Measurements from ENCODE around the gene LONRF2.
"Not testable (repeated sequence)": the region's sequence is repeated elsewhere in the genome, so short reads cannot be mapped to it uniquely, and the experiment has no call there.

LONRF2 gene
- long read RNA-seq, result 0 reads

- no peak within 1 kb of the TSS for H3K27ac ChIP-seq (replicated peaks)
- peaks cover 35% of the 10 kb centered on the region for H3K27me3 ChIP-seq (ENCODE audit: insufficient read depth, poor library complexity, severe bottlenecking)
These were observed at the start of gene LONRF2 for GRCh38 chr2:100321866-100322820. Gene LONRF2 (minus strand): TSS chr2:100322501. CDS start chr2:100322093, 408 bp downstream.

GRCh38 chr2:100367163-100367562, 44.9 kb upstream of the LONRF2 start:
- no peak for DNase-seq (ENCODE audit: low read depth in 1 of 2, low spot score in 1 of 2)

More at GRCh38 chr2:100321866-100322820, at the start of gene LONRF2:
- DNase-seq (ENCODE audit: low read depth in 1 of 2, low spot score in 1 of 2), result peak in 1 of 2 experiments; percentile 4
- peak within 1 kb of the TSS; percentile 42 for H3K4me3 ChIP-seq (replicated peaks; ENCODE audit: insufficient read depth, low read length)
- TF ChIP-seq POLR2AphosphoS5 (IDR thresholded peaks at IDR 0.05; ENCODE audit: low read depth) (no peak), GABPA (IDR thresholded peaks at IDR 0.05; ENCODE audit: low read depth) (no peak), SPI1 (IDR thresholded peaks at IDR 0.05; ENCODE audit: borderline replicate concordance, low read depth) (no peak)
- TF ChIP-seq, protein P1, sequence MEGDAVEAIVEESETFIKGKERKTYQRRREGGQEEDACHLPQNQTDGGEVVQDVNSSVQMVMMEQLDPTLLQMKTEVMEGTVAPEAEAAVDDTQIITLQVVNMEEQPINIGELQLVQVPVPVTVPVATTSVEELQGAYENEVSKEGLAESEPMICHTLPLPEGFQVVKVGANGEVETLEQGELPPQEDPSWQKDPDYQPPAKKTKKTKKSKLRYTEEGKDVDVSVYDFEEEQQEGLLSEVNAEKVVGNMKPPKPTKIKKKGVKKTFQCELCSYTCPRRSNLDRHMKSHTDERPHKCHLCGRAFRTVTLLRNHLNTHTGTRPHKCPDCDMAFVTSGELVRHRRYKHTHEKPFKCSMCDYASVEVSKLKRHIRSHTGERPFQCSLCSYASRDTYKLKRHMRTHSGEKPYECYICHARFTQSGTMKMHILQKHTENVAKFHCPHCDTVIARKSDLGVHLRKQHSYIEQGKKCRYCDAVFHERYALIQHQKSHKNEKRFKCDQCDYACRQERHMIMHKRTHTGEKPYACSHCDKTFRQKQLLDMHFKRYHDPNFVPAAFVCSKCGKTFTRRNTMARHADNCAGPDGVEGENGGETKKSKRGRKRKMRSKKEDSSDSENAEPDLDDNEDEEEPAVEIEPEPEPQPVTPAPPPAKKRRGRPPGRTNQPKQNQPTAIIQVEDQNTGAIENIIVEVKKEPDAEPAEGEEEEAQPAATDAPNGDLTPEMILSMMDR (IDR thresholded peaks at IDR 0.05; ENCODE audit: insufficient read depth, low read length), result no peak
- TF ChIP-seq, protein P2, sequence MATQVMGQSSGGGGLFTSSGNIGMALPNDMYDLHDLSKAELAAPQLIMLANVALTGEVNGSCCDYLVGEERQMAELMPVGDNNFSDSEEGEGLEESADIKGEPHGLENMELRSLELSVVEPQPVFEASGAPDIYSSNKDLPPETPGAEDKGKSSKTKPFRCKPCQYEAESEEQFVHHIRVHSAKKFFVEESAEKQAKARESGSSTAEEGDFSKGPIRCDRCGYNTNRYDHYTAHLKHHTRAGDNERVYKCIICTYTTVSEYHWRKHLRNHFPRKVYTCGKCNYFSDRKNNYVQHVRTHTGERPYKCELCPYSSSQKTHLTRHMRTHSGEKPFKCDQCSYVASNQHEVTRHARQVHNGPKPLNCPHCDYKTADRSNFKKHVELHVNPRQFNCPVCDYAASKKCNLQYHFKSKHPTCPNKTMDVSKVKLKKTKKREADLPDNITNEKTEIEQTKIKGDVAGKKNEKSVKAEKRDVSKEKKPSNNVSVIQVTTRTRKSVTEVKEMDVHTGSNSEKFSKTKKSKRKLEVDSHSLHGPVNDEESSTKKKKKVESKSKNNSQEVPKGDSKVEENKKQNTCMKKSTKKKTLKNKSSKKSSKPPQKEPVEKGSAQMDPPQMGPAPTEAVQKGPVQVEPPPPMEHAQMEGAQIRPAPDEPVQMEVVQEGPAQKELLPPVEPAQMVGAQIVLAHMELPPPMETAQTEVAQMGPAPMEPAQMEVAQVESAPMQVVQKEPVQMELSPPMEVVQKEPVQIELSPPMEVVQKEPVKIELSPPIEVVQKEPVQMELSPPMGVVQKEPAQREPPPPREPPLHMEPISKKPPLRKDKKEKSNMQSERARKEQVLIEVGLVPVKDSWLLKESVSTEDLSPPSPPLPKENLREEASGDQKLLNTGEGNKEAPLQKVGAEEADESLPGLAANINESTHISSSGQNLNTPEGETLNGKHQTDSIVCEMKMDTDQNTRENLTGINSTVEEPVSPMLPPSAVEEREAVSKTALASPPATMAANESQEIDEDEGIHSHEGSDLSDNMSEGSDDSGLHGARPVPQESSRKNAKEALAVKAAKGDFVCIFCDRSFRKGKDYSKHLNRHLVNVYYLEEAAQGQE (IDR thresholded peaks at IDR 0.05; ENCODE audit: insufficient replicate concordance, low read depth), result no peak

GRCh38 chr2:100365434-100365833, 43.1 kb upstream of the LONRF2 start:
- H3K4me3 ChIP-seq (replicated peaks; ENCODE audit: insufficient read depth, low read length), result no peak overlapping the region
- no peak overlapping the region for H3K27ac ChIP-seq (replicated peaks)
- TF ChIP-seq POLR2AphosphoS5 (IDR thresholded peaks at IDR 0.05; ENCODE audit: low read depth) (no peak), SPI1 (IDR thresholded peaks at IDR 0.05; ENCODE audit: borderline replicate concordance, low read depth) (no peak), GABPA (IDR thresholded peaks at IDR 0.05; ENCODE audit: low read depth) (no peak)
- TF ChIP-seq, protein P2 (IDR thresholded peaks at IDR 0.05; ENCODE audit: insufficient replicate concordance, low read depth), result no peak
- TF ChIP-seq, protein P1 (IDR thresholded peaks at IDR 0.05; ENCODE audit: insufficient read depth, low read length), result no peak
- H3K27me3 ChIP-seq (ENCODE audit: insufficient read depth, poor library complexity, severe bottlenecking), result no peaks in the 10 kb centered on the region
- DNase-seq (ENCODE audit: low read depth in 1 of 2, low spot score in 1 of 2), result no peak

More at GRCh38 chr2:100367163-100367562, 44.9 kb upstream of the LONRF2 start:
- no peaks in the 10 kb centered on the region for H3K27me3 ChIP-seq (ENCODE audit: insufficient read depth, poor library complexity, severe bottlenecking)
- TF ChIP-seq, protein P2 (IDR thresholded peaks at IDR 0.05; ENCODE audit: insufficient replicate concordance, low read depth), result no peak
- TF ChIP-seq POLR2AphosphoS5 (IDR thresholded peaks at IDR 0.05; ENCODE audit: low read depth), result no peak
- no peak for TF ChIP-seq SPI1 (IDR thresholded peaks at IDR 0.05; ENCODE audit: borderline replicate concordance, low read depth)
- TF ChIP-seq GABPA (IDR thresholded peaks at IDR 0.05; ENCODE audit: low read depth), result no peak
- TF ChIP-seq, protein P1 (IDR thresholded peaks at IDR 0.05; ENCODE audit: insufficient read depth, low read length), result no peak
- H3K4me3 ChIP-seq (replicated peaks; ENCODE audit: insufficient read depth, low read length), result no peak overlapping the region
- H3K27ac ChIP-seq (replicated peaks), result no peak overlapping the region

DNA sequence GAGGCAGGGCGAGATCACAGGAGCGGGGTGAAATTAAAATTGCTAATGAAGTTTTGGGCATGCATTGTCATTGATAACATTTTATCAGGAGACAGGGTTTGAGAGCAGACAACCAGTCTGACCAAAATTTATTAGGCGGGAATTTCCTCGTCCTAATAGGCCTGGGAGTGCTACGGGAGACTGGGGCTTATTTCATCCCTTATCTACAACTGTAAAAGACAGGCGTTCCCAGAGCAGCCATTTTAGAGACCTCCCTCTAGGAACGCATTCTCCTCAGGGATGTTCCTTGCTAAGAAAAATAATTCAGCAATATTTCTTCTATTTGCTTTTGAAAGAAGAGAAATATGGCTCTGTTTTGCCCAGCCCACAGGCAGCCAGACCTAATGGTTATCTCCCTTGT, 40.0 kb upstream of the LONRF2 start:
- not testable (repeated sequence) for H3K4me3 ChIP-seq (replicated peaks; ENCODE audit: insufficient read depth, low read length); DNase-seq (ENCODE audit: low read depth in 1 of 2, low spot score in 1 of 2); H3K27ac ChIP-seq (replicated peaks); H3K27me3 ChIP-seq (ENCODE audit: insufficient read depth, poor library complexity, severe bottlenecking)

Data from HL-60 (cell line).